CD4-positive, alpha-beta T cell (primary cell): ENCODE data around the gene KCNIP4. TPM values are rescaled to one million over a fixed set of nuclear protein-coding genes. Genes with fewer than 3 reads are reported as not detected.

Experiments
- ATAC-seq: fragments of 200-7000 bp; cut with Tn5 transposase; one replicate; pipeline ENCODE4 v1.10.0; 2022; ENCODE audit warnings: mild to moderate bottlenecking; ENCODE audit not compliant: poor library complexity
- CTCF ChIA-PET: fragments of 350-600 bp; sonication (Branson Sonifier 250); formaldehyde crosslinking; loops from one replicate; lab custom pipeline; 2021; ENCODE audit warnings: antibody characterized with exemption, inconsistent platforms; lab: Charles Lee
- POLR2A ChIA-PET: fragments of 350-600 bp; sonication (Branson Sonifier 250); formaldehyde crosslinking; loops from one replicate; lab custom pipeline; 2021; ENCODE audit warnings: antibody characterized with exemption, inconsistent platforms; lab: Charles Lee
- DNase-seq, 14 experiments: peaks; one replicate each; pipeline ENCODE4 v3.0.0-alpha.2; 2013 to 2020; ENCODE audit warnings: mixed read lengths in 2 of 14
- H3K27ac ChIP-seq, 2 donors: one replicate each; pipeline versions ENCODE4 v1.5.1 to v1.7.0; 2013; ENCODE audit warnings: low read length in 2 of 2, low read depth in 1 of 2, mild to moderate bottlenecking in 1 of 2
- H3K27me3 ChIP-seq, 2 experiments: 1 replicate in 1 of 2; 2 replicates in 1 of 2; pipeline versions ENCODE4 v1.6.1 to v1.7.0; 2013; ENCODE audit warnings: low read length in 2 of 2, control low read depth in 1 of 2, mild to moderate bottlenecking in 1 of 2, moderate library complexity in 1 of 2; ENCODE audit not compliant: insufficient read depth in 2 of 2, control insufficient read depth in 1 of 2
- H3K36me3 ChIP-seq: one replicate; pipeline ENCODE4 v1.6.1; 2013; ENCODE audit warnings: low read length, control low read depth; ENCODE audit not compliant: insufficient read depth
- H3K4me1 ChIP-seq: one replicate; pipeline ENCODE4 v1.6.1; 2013; ENCODE audit warnings: low read length, control low read depth; ENCODE audit not compliant: insufficient read depth
- H3K4me3 ChIP-seq: one replicate; pipeline ENCODE4 v1.5.1; 2013; ENCODE audit warnings: mild to moderate bottlenecking, low read length, moderate library complexity
- H3K9me3 ChIP-seq, 2 experiments: 1 replicate in 1 of 2; 2 replicates in 1 of 2; pipeline versions ENCODE4 v1.6.1 to v1.7.0; 2013; ENCODE audit warnings: low read length in 2 of 2, mild to moderate bottlenecking in 2 of 2, control low read depth in 1 of 2, moderate library complexity in 1 of 2; ENCODE audit not compliant: control insufficient read depth in 1 of 2, insufficient read depth in 1 of 2
- H3K27ac Mint-ChIP-seq: one replicate; pipeline ENCODE4 v1.8.0; 2020; ENCODE audit warnings: mixed read lengths
- H3K27me3 Mint-ChIP-seq: one replicate; pipeline ENCODE4 v1.8.0; 2021; ENCODE audit warnings: mixed read lengths
- H3K36me3 Mint-ChIP-seq: one replicate; pipeline ENCODE4 v1.8.0; 2021; ENCODE audit warnings: low read depth, mixed read lengths
- H3K4me1 Mint-ChIP-seq: one replicate; pipeline ENCODE4 v1.8.0; 2021; ENCODE audit warnings: low read depth, mixed read lengths
- H3K4me3 Mint-ChIP-seq: one replicate; pipeline ENCODE4 v1.8.0; 2020; ENCODE audit warnings: mild to moderate bottlenecking, mixed read lengths
- H3K9me3 Mint-ChIP-seq: one replicate; pipeline ENCODE4 v1.8.0; 2020; ENCODE audit warnings: mixed read lengths
- CTCF ChIP-seq: fragments of 200-600 bp; IDR thresholded peaks from one replicate; pipeline ENCODE4 v1.8.0; 2022; ENCODE audit warnings: antibody characterized with exemption, mild to moderate bottlenecking
- intact Hi-C, 2 experiments: fragments of 100-400 bp; cut with DNase I in 1 of 2; cut with micrococcal nuclease in 1 of 2; formaldehyde crosslinking; loops; one replicate each; pipeline versions ENCODE4 v1.15.1 to v1.9.0; 2023 to 2025; cut with DNase I, micrococcal nuclease
- total RNA-seq, 174 experiments: library from RNA in 2 of 174; stranded (reverse) in 2 of 174; gene quantifications; one replicate each; pipeline ENCODE4 v1.2.3 and lab custom pipeline; 2021 to 2026

The KCNIP4 gene
- total RNA-seq, 2 experiments from 2014 or later: not detected

GRCh38 chr4:20960291-20960690, 988.3 kb downstream of the KCNIP4 start:
- H3K9me3 Mint-ChIP-seq: peaks cover 2% of the 10 kb centered on the region
- no peaks in the 10 kb centered on the region for H3K27me3 Mint-ChIP-seq
- ATAC-seq (no peak), DNase-seq (no peak)
- Histone ChIP-seq H3K9me3 (no peaks in the 10 kb centered on the region), H3K36me3 (no peaks in the 10 kb centered on the region), H3K27ac (no peak overlapping the region), H3K4me1 (no peaks in the 10 kb centered on the region), H3K4me3 (no peak overlapping the region), H3K27me3 (no peaks in the 10 kb centered on the region)
- intact Hi-C loops: no loop called here
- ChIA-PET POLR2A (no interaction called here), CTCF (no interaction called here)
- H3K4me1 Mint-ChIP-seq: no peaks in the 10 kb centered on the region
- no peak overlapping the region for H3K27ac Mint-ChIP-seq
- no peak overlapping the region for H3K4me3 Mint-ChIP-seq
- TF ChIP-seq CTCF: no peak
- no peaks in the 10 kb centered on the region for H3K36me3 Mint-ChIP-seq

GRCh38 chr4:20954541-20954940, 994.0 kb downstream of the KCNIP4 start:
- no peak overlapping the region for H3K4me3 Mint-ChIP-seq
- ChIA-PET POLR2A (no interaction called here), CTCF (no interaction called here)
- H3K9me3 ChIP-seq: no peaks in the 10 kb centered on the region
- intact Hi-C loops: no loop called here
- H3K36me3 Mint-ChIP-seq: no peaks in the 10 kb centered on the region
- H3K27ac Mint-ChIP-seq: no peak overlapping the region
- peaks cover 3% of the 10 kb centered on the region for H3K4me1 ChIP-seq
- peaks cover 4% of the 10 kb centered on the region for H3K9me3 Mint-ChIP-seq
- H3K27ac ChIP-seq: no peak overlapping the region
- DNase-seq: no peak
- TF ChIP-seq CTCF: no peak
- no peak for ATAC-seq
- H3K27me3 Mint-ChIP-seq: no peaks in the 10 kb centered on the region
- H3K4me3 ChIP-seq: no peak overlapping the region
- no peaks in the 10 kb centered on the region for H3K27me3 ChIP-seq
- H3K36me3 ChIP-seq: no peaks in the 10 kb centered on the region
- H3K4me1 Mint-ChIP-seq: no peaks in the 10 kb centered on the region

- TF ChIP-seq CTCF: no peak
- Mint-ChIP-seq H3K9me3 (peaks cover 3% of the 10 kb centered on the region), H3K27ac (no peak overlapping the region), H3K4me3 (no peak overlapping the region), H3K36me3 (no peaks in the 10 kb centered on the region), H3K27me3 (no peaks in the 10 kb centered on the region), H3K4me1 (no peaks in the 10 kb centered on the region)
- H3K27ac ChIP-seq: no peak overlapping the region
- H3K9me3 ChIP-seq: no peaks in the 10 kb centered on the region
- ATAC-seq: no peak
- no peaks in the 10 kb centered on the region for H3K36me3 ChIP-seq
- intact Hi-C loops: no loop called here
- H3K27me3 ChIP-seq: no peaks in the 10 kb centered on the region
- no peak overlapping the region for H3K4me3 ChIP-seq
- ChIA-PET POLR2A (no interaction called here), CTCF (no interaction called here)
- no peaks in the 10 kb centered on the region for H3K4me1 ChIP-seq
- DNase-seq: no peak
These were observed 1003.6 kb downstream of the KCNIP4 start for GRCh38 chr4:20944961-20945360.
